GM12891 (cell line): ENCODE results near the gene DPP10.
A peak's percentile ranks its signal among the peaks of the same experiment; 100 is the strongest.
"Not testable (repeated sequence)": the region's sequence is repeated elsewhere in the genome, so short reads cannot be mapped to it uniquely, and the experiment has no call there.

Experiments used
- POLR2A ChIP-seq: IDR thresholded peaks from 2 replicates; pipeline ENCODE4 v1.6.1; 2011; ENCODE audit warnings: low read depth, low read length, control low read depth
- POLR2AphosphoS5 ChIP-seq: IDR thresholded peaks from 2 replicates; pipeline ENCODE4 v1.6.1; 2011; ENCODE audit warnings: low read depth, low read length, control low read depth
- SPI1 ChIP-seq: IDR thresholded peaks from 2 replicates; pipeline ENCODE4 v1.6.1; 2011; ENCODE audit warnings: low read depth, low read length, control low read depth
- TAF1 ChIP-seq: IDR thresholded peaks from 2 replicates; pipeline ENCODE4 v1.6.1; 2011; ENCODE audit warnings: low read depth, low read length, control low read depth

DNA sequence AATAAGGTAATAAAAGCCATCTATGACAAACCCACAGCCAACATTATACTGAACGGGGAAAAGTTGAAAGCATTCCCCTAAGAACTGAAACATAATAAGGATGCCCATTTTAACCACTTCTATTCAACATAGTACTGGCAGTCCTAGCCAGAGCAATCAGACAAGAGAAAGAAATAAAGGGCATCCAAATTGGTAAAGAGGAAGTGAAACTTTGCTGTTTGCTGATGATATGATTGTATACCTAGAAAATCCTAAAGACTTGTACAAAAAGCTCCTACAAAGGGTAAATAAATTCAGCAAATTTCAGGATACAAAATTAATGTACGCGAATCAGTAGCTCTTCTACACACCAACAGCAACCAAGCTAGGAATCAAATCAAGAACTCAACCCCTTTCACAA lies 579.6 kb downstream of the DPP10 start:
- TF ChIP-seq POLR2AphosphoS5, TAF1, POLR2A: not testable (repeated sequence)
- TF ChIP-seq SPI1 = peak; percentile 66
